ENCODE measurements around the gene HAUS7.

The HAUS7 gene

GRCh38 chrX:153442463-153442862, 27.9 kb downstream of the HAUS7 start:
- FAIRE-seq (no peak), DNase-seq (ENCODE audit: insufficient read length) (no peak)
- TF ChIP-seq TAF1 (IDR thresholded peaks at IDR 0.05; ENCODE audit: borderline replicate concordance, low read depth, low read length), result no peak
- no peak for TF ChIP-seq POLR2A (IDR thresholded peaks at IDR 0.05; ENCODE audit: low read depth, low read length)
- TF ChIP-seq POLR2AphosphoS5 (IDR thresholded peaks at IDR 0.05; ENCODE audit: low read depth, low read length), result no peak

GRCh38 chrX:153441981-153442380, 28.4 kb downstream of the HAUS7 start:
- DNase-seq (ENCODE audit: insufficient read length), result no peak
- no peak for FAIRE-seq
- no peak for TF ChIP-seq POLR2AphosphoS5 (IDR thresholded peaks at IDR 0.05; ENCODE audit: low read depth, low read length)
- no peak for TF ChIP-seq POLR2A (IDR thresholded peaks at IDR 0.05; ENCODE audit: low read depth, low read length)
- TF ChIP-seq TAF1 (IDR thresholded peaks at IDR 0.05; ENCODE audit: borderline replicate concordance, low read depth, low read length), result no peak

- DNase-seq (ENCODE audit: insufficient read length) (no peak), FAIRE-seq (no peak)
- TF ChIP-seq POLR2A (IDR thresholded peaks at IDR 0.05; ENCODE audit: low read depth, low read length) (no peak), TAF1 (IDR thresholded peaks at IDR 0.05; ENCODE audit: borderline replicate concordance, low read depth, low read length) (no peak), POLR2AphosphoS5 (IDR thresholded peaks at IDR 0.05; ENCODE audit: low read depth, low read length) (no peak)
These were observed 29.1 kb downstream of the HAUS7 start for GRCh38 chrX:153441296-153441695.

- TF ChIP-seq TAF1 (IDR thresholded peaks at IDR 0.05; ENCODE audit: borderline replicate concordance, low read depth, low read length) (no peak), POLR2AphosphoS5 (IDR thresholded peaks at IDR 0.05; ENCODE audit: low read depth, low read length) (no peak), POLR2A (IDR thresholded peaks at IDR 0.05; ENCODE audit: low read depth, low read length) (no peak)
- DNase-seq (ENCODE audit: insufficient read length), result no peak
- FAIRE-seq, result no peak
These were observed 29.7 kb downstream of the HAUS7 start for GRCh38 chrX:153440556-153441135.

GRCh38 chrX:153439977-153440376, 30.4 kb downstream of the HAUS7 start:
- peak; percentile 40 for FAIRE-seq
- TF ChIP-seq POLR2A (IDR thresholded peaks at IDR 0.05; ENCODE audit: low read depth, low read length) (no peak), TAF1 (IDR thresholded peaks at IDR 0.05; ENCODE audit: borderline replicate concordance, low read depth, low read length) (no peak), POLR2AphosphoS5 (IDR thresholded peaks at IDR 0.05; ENCODE audit: low read depth, low read length) (no peak)

GRCh38 chrX:153438532-153438931, 31.8 kb downstream of the HAUS7 start:
- DNase-seq (ENCODE audit: insufficient read length) (no peak), FAIRE-seq (no peak)
- TF ChIP-seq POLR2AphosphoS5 (IDR thresholded peaks at IDR 0.05; ENCODE audit: low read depth, low read length) (no peak), POLR2A (IDR thresholded peaks at IDR 0.05; ENCODE audit: low read depth, low read length) (no peak), TAF1 (IDR thresholded peaks at IDR 0.05; ENCODE audit: borderline replicate concordance, low read depth, low read length) (no peak)

More at GRCh38 chrX:153439977-153440376, 30.4 kb downstream of the HAUS7 start:
- DNase-seq (ENCODE audit: insufficient read length), result no peak

- TF ChIP-seq POLR2A (IDR thresholded peaks at IDR 0.05; ENCODE audit: low read depth, low read length) (no peak), TAF1 (IDR thresholded peaks at IDR 0.05; ENCODE audit: borderline replicate concordance, low read depth, low read length) (no peak), POLR2AphosphoS5 (IDR thresholded peaks at IDR 0.05; ENCODE audit: low read depth, low read length) (no peak)
- DNase-seq (ENCODE audit: insufficient read length), result no peak
- no peak for FAIRE-seq
These were observed 34.5 kb downstream of the HAUS7 start for GRCh38 chrX:153435845-153436244.

GRCh38 chrX:153434801-153435200, 35.6 kb downstream of the HAUS7 start:
- no peak for TF ChIP-seq POLR2A (IDR thresholded peaks at IDR 0.05; ENCODE audit: low read depth, low read length)
- TF ChIP-seq TAF1 (IDR thresholded peaks at IDR 0.05; ENCODE audit: borderline replicate concordance, low read depth, low read length), result no peak
- TF ChIP-seq POLR2AphosphoS5 (IDR thresholded peaks at IDR 0.05; ENCODE audit: low read depth, low read length), result no peak
- no peak for DNase-seq (ENCODE audit: insufficient read length)
- no peak for FAIRE-seq

- FAIRE-seq, result no peak
- TF ChIP-seq POLR2AphosphoS5 (IDR thresholded peaks at IDR 0.05; ENCODE audit: low read depth, low read length) (no peak), TAF1 (IDR thresholded peaks at IDR 0.05; ENCODE audit: borderline replicate concordance, low read depth, low read length) (no peak), POLR2A (IDR thresholded peaks at IDR 0.05; ENCODE audit: low read depth, low read length) (no peak)
These were observed 36.5 kb downstream of the HAUS7 start for GRCh38 chrX:153433781-153434285.

GRCh38 chrX:153433161-153433680, 37.2 kb downstream of the HAUS7 start:
- TF ChIP-seq POLR2A (IDR thresholded peaks at IDR 0.05; ENCODE audit: low read depth, low read length) (no peak), TAF1 (IDR thresholded peaks at IDR 0.05; ENCODE audit: borderline replicate concordance, low read depth, low read length) (no peak), POLR2AphosphoS5 (IDR thresholded peaks at IDR 0.05; ENCODE audit: low read depth, low read length) (no peak)
- FAIRE-seq, result no peak

More at GRCh38 chrX:153433781-153434285, 36.5 kb downstream of the HAUS7 start:
- DNase-seq (ENCODE audit: insufficient read length), result no peak

GRCh38 chrX:153430796-153431195, 39.6 kb downstream of the HAUS7 start:
- FAIRE-seq, result no peak
- no peak for TF ChIP-seq TAF1 (IDR thresholded peaks at IDR 0.05; ENCODE audit: borderline replicate concordance, low read depth, low read length)
- no peak for TF ChIP-seq POLR2A (IDR thresholded peaks at IDR 0.05; ENCODE audit: low read depth, low read length)
- TF ChIP-seq POLR2AphosphoS5 (IDR thresholded peaks at IDR 0.05; ENCODE audit: low read depth, low read length), result no peak

More at GRCh38 chrX:153433161-153433680, 37.2 kb downstream of the HAUS7 start:
- DNase-seq (ENCODE audit: insufficient read length), result no peak

GRCh38 chrX:153426204-153426603, 44.2 kb downstream of the HAUS7 start:
- DNase-seq (ENCODE audit: insufficient read length), result no peak
- TF ChIP-seq POLR2A (IDR thresholded peaks at IDR 0.05; ENCODE audit: low read depth, low read length) (no peak), POLR2AphosphoS5 (IDR thresholded peaks at IDR 0.05; ENCODE audit: low read depth, low read length) (no peak), TAF1 (IDR thresholded peaks at IDR 0.05; ENCODE audit: borderline replicate concordance, low read depth, low read length) (no peak)
- no peak for FAIRE-seq

More at GRCh38 chrX:153430796-153431195, 39.6 kb downstream of the HAUS7 start:
- DNase-seq (ENCODE audit: insufficient read length), result no peak
